Activated CD8-positive, alpha-beta memory T cell treated with anti-CD3 and anti-CD28 coated beads, Interleukin-2, amount 10 ng/mL, durations not matched to agents 7 days and 5 days (primary cell): ENCODE measurements around the gene TOM1. TPM values are rescaled to one million over a fixed set of nuclear protein-coding genes. Genes with fewer than 3 reads are reported as not detected.

Source experiments
- ATAC-seq: fragments of 150-1000 bp; cut with Tn5 transposase; one replicate; pipeline ENCODE4 v1.10.0; 2021; ENCODE audit warnings: moderate library complexity
- CTCF ChIA-PET: fragments of 350-600 bp; sonication (Branson Sonifier 250); formaldehyde crosslinking; loops from one replicate; lab custom pipeline; 2021; ENCODE audit warnings: antibody characterized with exemption; lab: Charles Lee
- DNase-seq: peaks from one replicate; pipeline ENCODE4 v3.0.0-alpha.2; 2020
- H3K27ac Mint-ChIP-seq: one replicate; pipeline ENCODE4 v1.8.0; 2021; ENCODE audit warnings: mild to moderate bottlenecking, mixed read lengths
- H3K27me3 Mint-ChIP-seq: one replicate; pipeline ENCODE4 v1.8.0; 2021; ENCODE audit warnings: mixed read lengths
- H3K36me3 Mint-ChIP-seq: one replicate; pipeline ENCODE4 v1.8.0; 2021; ENCODE audit warnings: mild to moderate bottlenecking, mixed read lengths
- H3K4me1 Mint-ChIP-seq: one replicate; pipeline ENCODE4 v1.8.0; 2021; ENCODE audit warnings: mixed read lengths
- H3K4me3 Mint-ChIP-seq: one replicate; pipeline ENCODE4 v1.8.0; 2021; ENCODE audit warnings: mild to moderate bottlenecking, moderate library complexity, mixed read lengths
- H3K9me3 Mint-ChIP-seq: one replicate; pipeline ENCODE4 v1.8.0; 2022; ENCODE audit warnings: low read depth, mixed read lengths
- total RNA-seq, 2 experiments: library from RNA; stranded (reverse); gene quantifications; one replicate each; pipeline ENCODE4 v1.2.3, GENCODE V29; 2021

The TOM1 gene
- total RNA-seq, 2 experiments from 2014 or later, result 16.1 to 20.5 TPM

DNA sequence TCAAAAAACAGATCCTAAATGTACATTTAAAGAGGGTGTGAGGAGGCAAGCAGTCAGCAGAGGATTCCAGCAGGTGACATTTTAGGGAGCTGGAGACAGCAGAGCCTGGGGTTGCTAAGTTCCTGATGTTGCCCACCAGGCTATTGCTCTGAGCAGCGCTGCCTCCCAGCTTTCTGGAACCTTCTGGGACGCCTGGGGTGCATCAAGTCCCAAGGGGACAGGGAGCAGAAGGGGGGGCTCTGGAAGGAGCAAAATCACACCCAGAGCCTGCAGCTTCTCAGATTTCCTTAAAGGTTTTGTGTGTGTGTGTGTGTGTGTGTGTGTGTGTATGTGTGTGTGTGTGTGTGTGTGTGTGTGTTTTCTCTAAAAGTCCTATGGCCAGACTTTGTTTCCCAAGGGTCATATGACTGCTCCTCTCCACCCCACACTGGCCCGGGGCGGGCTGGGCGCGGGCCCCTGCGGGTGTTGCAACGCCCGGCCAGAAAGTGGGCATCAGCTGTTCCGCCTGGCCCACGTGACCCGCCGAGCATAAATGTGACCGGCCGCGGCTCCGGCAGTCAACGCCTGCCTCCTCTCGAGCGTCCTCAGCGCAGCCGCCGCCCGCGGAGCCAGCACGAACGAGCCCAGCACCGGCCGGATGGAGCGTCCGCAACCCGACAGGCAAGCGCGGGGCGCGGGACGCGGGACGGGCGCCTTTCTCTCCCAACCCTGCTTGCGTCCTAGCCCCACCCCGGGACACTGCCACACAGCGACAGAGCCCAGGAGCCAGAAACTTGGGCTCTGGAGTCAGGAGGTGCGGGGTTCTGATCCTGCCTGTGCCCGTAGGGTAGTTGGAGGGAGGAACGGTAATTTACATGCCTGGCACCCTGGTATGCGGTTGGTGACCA, 81.1 kb downstream of the TOM1 start, which contains the start of gene HMOX1:
HMOX1 (plus strand) TSS at position 560 of the 887 bp plus-strand sequence; CDS start at position 638, 78 bp downstream.
- CTCF ChIA-PET, result interaction anchor here (0.8 to 1.2 kb wide), 2 partner anchors 30 to 114 kb away, joined by 3 to 4 read pairs; no protein-coding TSS in a partner anchor
- peak; percentile 79 for DNase-seq
- ATAC-seq, result peak; percentile 93
- Mint-ChIP-seq H3K4me3 (peak within 1 kb of the TSS; percentile 58), H3K36me3 (no peaks in the 10 kb centered on the region), H3K27ac (peak within 1 kb of the TSS; percentile 28), H3K4me1 (peaks cover 23% of the 10 kb centered on the region), H3K9me3 (no peaks in the 10 kb centered on the region), H3K27me3 (peaks cover 33% of the 10 kb centered on the region)

DNA sequence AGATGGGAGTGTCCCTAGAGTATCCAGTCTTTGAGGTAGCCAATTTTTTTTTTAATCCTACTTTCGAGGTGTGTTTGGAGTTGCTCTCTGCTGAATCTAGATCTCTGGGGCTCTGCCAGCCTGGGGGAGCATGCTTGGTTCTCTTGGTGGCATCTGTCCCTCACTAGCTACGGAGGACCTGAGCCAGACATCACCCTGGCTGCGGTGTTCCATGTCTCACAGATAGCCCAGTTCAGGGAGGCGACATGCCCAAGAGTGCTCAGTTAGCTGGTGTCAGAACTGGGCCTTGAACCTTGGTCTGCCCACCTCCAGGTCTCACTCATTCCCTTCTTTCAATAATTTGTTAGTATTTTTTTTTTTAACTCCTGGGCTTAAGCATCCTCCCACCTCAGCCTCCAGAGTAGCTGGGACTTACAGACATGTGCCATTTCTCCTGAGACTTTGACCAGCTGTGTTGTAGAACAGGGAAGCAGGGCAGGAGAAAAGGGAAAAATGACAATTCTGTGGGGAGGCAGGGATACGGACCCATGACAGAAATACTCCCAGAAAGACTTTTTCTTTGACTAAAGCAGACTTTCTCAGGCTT, 81.8 kb downstream of the TOM1 start:
- ATAC-seq (no peak), DNase-seq (no peak)
- no peaks in the 10 kb centered on the region for H3K36me3 Mint-ChIP-seq
- CTCF ChIA-PET, result interaction anchor here (1.2 kb wide), 1 partner anchor 30 kb away, joined by 3 read pairs; no protein-coding TSS in a partner anchor
- H3K27me3 Mint-ChIP-seq, result peaks cover 33% of the 10 kb centered on the region
- H3K4me1 Mint-ChIP-seq, result peaks cover 22% of the 10 kb centered on the region
- peak overlapping the region; percentile 58 for H3K4me3 Mint-ChIP-seq
- no peaks in the 10 kb centered on the region for H3K9me3 Mint-ChIP-seq
- peak overlapping the region; percentile 28 for H3K27ac Mint-ChIP-seq

DNA sequence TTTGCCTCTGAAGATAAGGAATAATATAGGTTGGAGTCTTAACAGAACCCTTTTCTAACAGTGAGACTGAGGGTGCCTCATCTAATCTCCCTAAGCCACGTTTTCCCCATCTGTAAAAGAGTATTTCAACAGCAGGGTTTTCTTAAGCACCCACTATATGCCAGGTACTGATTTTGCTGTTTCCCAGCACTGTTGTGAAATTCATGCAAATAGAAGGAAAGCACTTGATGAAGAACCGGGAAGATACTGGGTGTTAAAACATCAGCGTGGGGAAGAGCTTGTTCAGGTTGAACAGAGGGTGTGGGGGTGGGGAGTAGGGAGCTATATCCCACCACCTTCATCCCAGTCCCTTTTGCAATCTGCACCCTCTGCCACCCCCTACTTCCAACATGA, 84.0 kb downstream of the TOM1 start:
- Mint-ChIP-seq H3K9me3 (no peaks in the 10 kb centered on the region), H3K4me3 (no peak overlapping the region), H3K4me1 (peaks cover 11% of the 10 kb centered on the region), H3K27me3 (peaks cover 35% of the 10 kb centered on the region), H3K36me3 (no peaks in the 10 kb centered on the region), H3K27ac (no peak overlapping the region)
- CTCF ChIA-PET, result no interaction called here
- DNase-seq (no peak), ATAC-seq (no peak)

DNA sequence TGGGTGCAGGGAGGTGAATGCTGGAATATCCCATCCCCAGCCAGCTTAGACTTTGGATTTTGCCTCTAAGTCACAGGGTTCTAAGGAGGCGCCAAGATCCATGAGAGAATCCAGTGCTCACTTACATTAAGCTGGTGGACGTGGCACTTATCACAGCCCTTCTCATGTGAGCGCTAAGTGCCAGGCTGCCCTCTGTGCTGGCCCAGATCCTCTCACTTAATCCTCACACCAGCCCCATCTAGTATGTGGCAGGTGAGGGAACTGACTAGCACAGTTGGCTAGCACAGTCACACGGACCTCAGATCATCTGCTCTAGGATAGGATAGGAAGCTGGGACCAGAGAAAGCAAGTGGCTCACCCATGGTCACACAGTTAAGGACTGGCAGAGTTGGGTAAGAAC, 84.8 kb downstream of the TOM1 start:
- no peaks in the 10 kb centered on the region for H3K36me3 Mint-ChIP-seq
- no peak overlapping the region for H3K27ac Mint-ChIP-seq
- peaks cover 11% of the 10 kb centered on the region for H3K4me1 Mint-ChIP-seq
- H3K9me3 Mint-ChIP-seq, result no peaks in the 10 kb centered on the region
- peaks cover 35% of the 10 kb centered on the region for H3K27me3 Mint-ChIP-seq
- no peak overlapping the region for H3K4me3 Mint-ChIP-seq
- DNase-seq (no peak), ATAC-seq (no peak)
- CTCF ChIA-PET, result interaction anchor here (2.0 kb wide), 1 partner anchor 34 kb away, joined by 4 read pairs; no protein-coding TSS in a partner anchor

DNA sequence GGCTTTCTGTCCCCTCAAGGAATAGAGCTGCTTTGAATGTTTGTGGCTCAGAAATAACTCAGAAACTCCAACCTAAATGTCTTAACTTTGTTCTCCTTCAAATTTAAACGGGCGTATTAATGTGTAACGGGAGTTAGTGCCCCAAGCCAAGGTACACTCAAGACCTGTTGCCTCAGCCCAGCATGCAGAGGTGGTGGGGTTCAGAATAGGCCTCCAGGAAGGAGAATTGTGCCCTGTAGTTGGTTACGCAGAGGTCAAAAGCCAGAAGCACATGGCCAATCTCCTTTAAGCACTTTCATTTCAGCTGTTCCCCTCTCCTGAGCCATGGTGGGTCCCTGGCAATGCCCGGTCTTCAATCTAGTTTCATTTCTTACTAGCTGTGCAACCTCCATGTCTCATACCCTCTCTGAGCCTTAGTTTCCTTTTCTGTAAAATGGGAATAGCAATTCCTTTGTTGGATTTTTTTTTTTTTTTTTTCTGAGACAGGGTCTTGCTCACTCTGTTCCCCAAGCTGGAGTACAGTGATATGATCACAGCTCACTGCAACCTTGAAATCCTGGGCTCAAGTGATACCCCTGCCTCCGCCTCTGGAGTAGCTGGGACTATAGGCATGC, 85.4 kb downstream of the TOM1 start:
- no peak for DNase-seq
- Mint-ChIP-seq H3K27ac (no peak overlapping the region), H3K27me3 (peaks cover 34% of the 10 kb centered on the region), H3K4me3 (no peak overlapping the region), H3K4me1 (peaks cover 11% of the 10 kb centered on the region), H3K9me3 (no peaks in the 10 kb centered on the region), H3K36me3 (no peaks in the 10 kb centered on the region)
- CTCF ChIA-PET, result interaction anchor here (1.0 to 2.0 kb wide), 2 partner anchors 21 to 34 kb away, joined by 3 to 4 read pairs; no protein-coding TSS in a partner anchor
- ATAC-seq, result no peak

DNA sequence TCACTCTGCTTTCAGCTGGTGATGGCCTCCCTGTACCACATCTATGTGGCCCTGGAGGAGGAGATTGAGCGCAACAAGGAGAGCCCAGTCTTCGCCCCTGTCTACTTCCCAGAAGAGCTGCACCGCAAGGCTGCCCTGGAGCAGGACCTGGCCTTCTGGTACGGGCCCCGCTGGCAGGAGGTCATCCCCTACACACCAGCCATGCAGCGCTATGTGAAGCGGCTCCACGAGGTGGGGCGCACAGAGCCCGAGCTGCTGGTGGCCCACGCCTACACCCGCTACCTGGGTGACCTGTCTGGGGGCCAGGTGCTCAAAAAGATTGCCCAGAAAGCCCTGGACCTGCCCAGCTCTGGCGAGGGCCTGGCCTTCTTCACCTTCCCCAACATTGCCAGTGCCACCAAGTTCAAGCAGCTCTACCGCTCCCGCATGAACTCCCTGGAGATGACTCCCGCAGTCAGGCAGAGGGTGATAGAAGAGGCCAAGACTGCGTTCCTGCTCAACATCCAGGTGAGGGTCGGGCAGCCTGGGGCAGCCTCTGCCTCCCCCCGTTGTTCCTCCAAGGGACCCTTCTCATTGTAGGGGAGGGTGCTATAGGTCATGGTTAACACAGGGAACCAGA, 87.1 kb downstream of the TOM1 start:
- Mint-ChIP-seq H3K4me3 (no peak overlapping the region), H3K36me3 (no peaks in the 10 kb centered on the region), H3K27ac (no peak overlapping the region), H3K27me3 (peaks cover 21% of the 10 kb centered on the region), H3K4me1 (peaks cover under 1% of the 10 kb centered on the region), H3K9me3 (no peaks in the 10 kb centered on the region)
- CTCF ChIA-PET, result interaction anchor here (1.4 kb wide), 1 partner anchor 12 kb away, joined by 4 read pairs; no protein-coding TSS in a partner anchor
- DNase-seq (no peak), ATAC-seq (no peak)

DNA sequence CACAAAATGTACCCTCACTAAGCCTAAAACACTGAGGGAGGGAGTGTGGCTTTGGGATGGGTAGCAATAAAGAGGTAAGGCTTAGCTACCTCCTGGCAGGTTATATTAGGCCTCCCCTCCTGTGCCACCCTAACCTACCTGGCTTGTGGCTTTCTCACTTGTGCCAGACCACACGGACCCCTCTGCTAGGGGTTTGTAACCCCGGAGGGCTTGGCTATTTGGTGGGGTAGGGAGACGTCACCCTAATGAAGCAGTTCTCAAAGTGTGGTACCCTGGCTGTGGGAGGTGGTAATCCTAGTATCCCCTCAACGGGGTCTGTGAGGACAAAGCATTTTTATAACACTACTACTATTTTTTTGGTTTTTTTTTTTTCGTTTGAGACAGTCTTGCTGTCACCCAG, 91.2 kb downstream of the TOM1 start:
- Mint-ChIP-seq H3K4me3 (no peak overlapping the region), H3K36me3 (no peaks in the 10 kb centered on the region), H3K4me1 (peaks cover 19% of the 10 kb centered on the region), H3K27ac (no peak overlapping the region), H3K9me3 (no peaks in the 10 kb centered on the region), H3K27me3 (peaks cover 6% of the 10 kb centered on the region)
- no peak for DNase-seq
- CTCF ChIA-PET, result interaction anchor here (0.7 to 1.6 kb wide), 4 partner anchors 8 to 541 kb away, joined by 3 to 6 read pairs (median 3); no protein-coding TSS in a partner anchor
- ATAC-seq, result no peak

DNA sequence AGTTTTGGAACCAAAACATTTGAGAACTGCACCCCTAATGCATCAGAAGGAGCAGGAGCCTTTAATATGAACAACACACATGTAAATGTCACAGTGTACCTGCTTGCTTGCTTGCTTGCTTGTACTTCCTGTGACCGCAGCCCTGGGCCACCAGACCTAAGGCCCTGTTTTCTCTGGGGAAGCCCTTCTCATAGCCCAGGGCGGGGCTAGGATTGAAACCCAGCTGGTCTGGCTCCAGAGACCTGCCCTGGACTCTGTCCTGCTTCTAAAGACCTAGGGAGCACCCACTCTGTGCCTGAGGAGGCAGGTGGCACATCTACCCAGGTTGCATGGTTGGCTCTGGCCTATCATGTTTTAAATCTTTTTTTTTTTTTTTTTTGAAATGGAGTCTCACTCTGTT, 92.7 kb downstream of the TOM1 start:
- Mint-ChIP-seq H3K27ac (no peak overlapping the region), H3K36me3 (no peaks in the 10 kb centered on the region), H3K9me3 (no peaks in the 10 kb centered on the region), H3K4me3 (no peak overlapping the region), H3K4me1 (peaks cover 19% of the 10 kb centered on the region), H3K27me3 (peaks cover 4% of the 10 kb centered on the region)
- peak; percentile 30 for ATAC-seq
- CTCF ChIA-PET, result interaction anchor here (0.7 kb wide), 1 partner anchor 40 kb away, joined by 3 read pairs; no protein-coding TSS in a partner anchor
- no peak for DNase-seq

DNA sequence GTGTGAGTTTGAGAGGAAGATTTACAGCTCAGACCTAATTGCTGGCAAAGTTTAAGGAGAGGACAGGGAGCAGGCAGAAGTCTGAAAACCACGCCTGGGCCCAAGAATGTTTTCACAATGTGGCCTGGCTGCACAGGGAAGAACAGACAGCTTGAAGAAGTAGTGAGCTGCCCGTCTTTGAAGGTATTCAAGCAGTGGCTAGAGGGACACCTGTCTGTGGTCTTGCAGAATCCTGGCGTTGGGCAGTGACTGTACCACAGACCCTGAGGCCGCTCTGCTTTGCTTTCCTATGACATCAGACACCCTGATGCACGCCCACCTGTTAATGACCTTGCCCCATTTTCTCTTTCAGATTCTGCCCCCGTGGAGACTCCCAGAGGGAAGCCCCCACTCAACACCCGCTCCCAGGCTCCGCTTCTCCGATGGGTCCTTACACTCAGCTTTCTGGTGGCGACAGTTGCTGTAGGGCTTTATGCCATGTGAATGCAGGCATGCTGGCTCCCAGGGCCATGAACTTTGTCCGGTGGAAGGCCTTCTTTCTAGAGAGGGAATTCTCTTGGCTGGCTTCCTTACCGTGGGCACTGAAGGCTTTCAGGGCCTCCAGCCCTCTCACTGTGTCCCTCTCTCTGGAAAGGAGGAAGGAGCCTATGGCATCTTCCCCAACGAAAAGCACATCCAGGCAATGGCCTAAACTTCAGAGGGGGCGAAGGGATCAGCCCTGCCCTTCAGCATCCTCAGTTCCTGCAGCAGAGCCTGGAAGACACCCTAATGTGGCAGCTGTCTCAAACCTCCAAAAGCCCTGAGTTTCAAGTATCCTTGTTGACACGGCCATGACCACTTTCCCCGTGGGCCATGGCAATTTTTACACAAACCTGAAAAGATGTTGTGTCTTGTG, 93.7 kb downstream of the TOM1 start:
- DNase-seq (no peak), ATAC-seq (no peak)
- Mint-ChIP-seq H3K9me3 (no peaks in the 10 kb centered on the region), H3K27me3 (peaks cover 4% of the 10 kb centered on the region), H3K4me1 (peaks cover 19% of the 10 kb centered on the region), H3K27ac (peak overlapping the region; percentile 46), H3K4me3 (no peak overlapping the region), H3K36me3 (no peaks in the 10 kb centered on the region)
- CTCF ChIA-PET, result interaction anchor here (0.7 kb wide), 1 partner anchor 41 kb away, joined by 3 read pairs; no protein-coding TSS in a partner anchor

DNA sequence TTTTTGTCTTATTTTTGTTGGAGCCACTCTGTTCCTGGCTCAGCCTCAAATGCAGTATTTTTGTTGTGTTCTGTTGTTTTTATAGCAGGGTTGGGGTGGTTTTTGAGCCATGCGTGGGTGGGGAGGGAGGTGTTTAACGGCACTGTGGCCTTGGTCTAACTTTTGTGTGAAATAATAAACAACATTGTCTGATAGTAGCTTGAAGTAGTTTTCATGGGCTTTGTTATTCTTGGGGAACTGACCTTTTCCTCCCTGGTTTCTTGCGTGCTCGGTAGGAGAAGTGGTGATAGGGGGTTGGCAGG, 94.3 kb downstream of the TOM1 start:
- no peak for DNase-seq
- no peak overlapping the region for H3K4me3 Mint-ChIP-seq
- peaks cover 2% of the 10 kb centered on the region for H3K27me3 Mint-ChIP-seq
- no peaks in the 10 kb centered on the region for H3K9me3 Mint-ChIP-seq
- no peaks in the 10 kb centered on the region for H3K36me3 Mint-ChIP-seq
- peaks cover 23% of the 10 kb centered on the region for H3K4me1 Mint-ChIP-seq
- CTCF ChIA-PET, result no interaction called here
- ATAC-seq, result no peak
- H3K27ac Mint-ChIP-seq, result peak overlapping the region; percentile 46

DNA sequence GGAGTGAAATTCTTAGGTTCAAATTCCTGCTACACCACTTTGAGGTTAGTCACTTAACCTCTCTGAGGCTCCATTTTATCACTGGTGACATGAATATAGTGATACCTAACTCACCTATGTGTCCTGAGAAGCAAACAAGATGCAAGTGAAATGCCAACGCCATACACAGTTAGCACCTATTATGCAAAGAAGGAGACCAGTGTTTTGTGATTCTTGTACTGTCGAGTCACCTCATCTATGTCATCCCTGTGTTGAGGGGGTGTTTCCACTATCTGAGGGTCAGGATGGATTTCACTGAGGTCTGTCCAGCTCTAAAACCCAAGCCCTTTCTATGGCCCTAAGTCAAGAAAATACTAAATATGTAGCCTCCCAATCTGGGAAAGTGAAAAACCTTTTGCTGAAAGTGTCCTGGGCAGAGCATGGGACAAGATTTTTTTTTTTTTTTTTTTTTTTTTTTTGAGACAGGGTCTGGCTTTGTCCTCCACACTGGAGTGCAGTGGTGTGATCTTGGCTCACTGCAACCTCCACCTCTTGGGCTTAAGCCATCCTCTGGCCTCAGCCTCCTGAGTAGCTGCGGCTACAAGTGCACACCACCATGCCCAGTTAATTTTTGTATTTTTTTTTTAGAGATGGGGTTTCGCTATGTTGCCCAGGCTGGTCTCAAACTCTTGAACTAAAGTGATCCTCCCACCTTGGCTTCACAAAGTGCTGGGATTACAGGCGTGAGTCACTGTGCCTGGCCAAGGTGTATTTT, 95.3 kb downstream of the TOM1 start:
- Mint-ChIP-seq H3K27me3 (peaks cover under 1% of the 10 kb centered on the region), H3K27ac (no peak overlapping the region), H3K4me3 (no peak overlapping the region), H3K9me3 (no peaks in the 10 kb centered on the region), H3K36me3 (peaks cover 3% of the 10 kb centered on the region), H3K4me1 (peaks cover 27% of the 10 kb centered on the region)
- CTCF ChIA-PET, result interaction anchor here (1.8 kb wide), 1 partner anchor 44 kb away, joined by 6 read pairs; no protein-coding TSS in a partner anchor
- DNase-seq (no peak), ATAC-seq (no peak)
